Memory B cell (primary cell): ENCODE measurements around the gene CEP164.
"Not testable (repeated sequence)": the region's sequence is repeated elsewhere in the genome, so short reads cannot be mapped to it uniquely, and the experiment has no call there.

ENCODE experiments used
- ATAC-seq: fragments of 150-1000 bp; cut with Tn5 transposase; 2 replicates; pipeline ENCODE4 v1.10.0; 2021; ENCODE audit warnings: low read depth, mild to moderate bottlenecking, moderate library complexity
- DNase-seq, 2 donors: peaks; one replicate each; pipeline ENCODE4 v3.0.0; 2022; ENCODE audit warnings: low spot score in 2 of 2
- H3K27ac Mint-ChIP-seq: one replicate; pipeline ENCODE4 v1.8.0; 2022; ENCODE audit warnings: mild to moderate bottlenecking, moderate library complexity, mixed read lengths
- H3K27me3 Mint-ChIP-seq: one replicate; pipeline ENCODE4 v1.8.0; 2022; ENCODE audit warnings: mixed read lengths
- H3K36me3 Mint-ChIP-seq: one replicate; pipeline ENCODE4 v1.8.0; 2022; ENCODE audit warnings: mild to moderate bottlenecking, mixed read lengths
- H3K4me1 Mint-ChIP-seq: one replicate; pipeline ENCODE4 v1.8.0; 2022; ENCODE audit warnings: mixed read lengths
- H3K4me3 Mint-ChIP-seq: one replicate; pipeline ENCODE4 v1.8.0; 2022; ENCODE audit warnings: mild to moderate bottlenecking, moderate library complexity, mixed read lengths
- H3K9me3 Mint-ChIP-seq: one replicate; pipeline ENCODE4 v1.8.0; 2022; ENCODE audit warnings: mixed read lengths

CEP164 gene

GRCh38 chr11:117387992-117388755, 60.5 kb downstream of the CEP164 start:
- no peak overlapping the region for H3K27ac Mint-ChIP-seq
- H3K4me3 Mint-ChIP-seq = no peak overlapping the region
- ATAC-seq = no peak
- H3K27me3 Mint-ChIP-seq = no peaks in the 10 kb centered on the region
- peaks cover 52% of the 10 kb centered on the region for H3K36me3 Mint-ChIP-seq
- DNase-seq = no peak
- H3K9me3 Mint-ChIP-seq = no peaks in the 10 kb centered on the region
- H3K4me1 Mint-ChIP-seq = no peaks in the 10 kb centered on the region

GRCh38 chr11:117390743-117391142, 63.1 kb downstream of the CEP164 start:
- Mint-ChIP-seq H3K36me3 (peaks cover 51% of the 10 kb centered on the region), H3K27me3 (no peaks in the 10 kb centered on the region), H3K9me3 (no peaks in the 10 kb centered on the region), H3K4me3 (no peak overlapping the region), H3K4me1 (no peaks in the 10 kb centered on the region), H3K27ac (no peak overlapping the region)
- ATAC-seq (no peak), DNase-seq (no peak)

GRCh38 chr11:117391181-117391580, 63.5 kb downstream of the CEP164 start:
- H3K27me3 Mint-ChIP-seq = no peaks in the 10 kb centered on the region
- H3K36me3 Mint-ChIP-seq = peaks cover 56% of the 10 kb centered on the region
- H3K4me1 Mint-ChIP-seq = no peaks in the 10 kb centered on the region
- H3K4me3 Mint-ChIP-seq = no peak overlapping the region
- DNase-seq (no peak), ATAC-seq (no peak)
- no peaks in the 10 kb centered on the region for H3K9me3 Mint-ChIP-seq
- no peak overlapping the region for H3K27ac Mint-ChIP-seq

- H3K27ac Mint-ChIP-seq = no peak overlapping the region
- peaks cover 61% of the 10 kb centered on the region for H3K36me3 Mint-ChIP-seq
- H3K9me3 Mint-ChIP-seq = no peaks in the 10 kb centered on the region
- no peak for ATAC-seq
- H3K4me3 Mint-ChIP-seq = no peak overlapping the region
- DNase-seq = no peak
- H3K27me3 Mint-ChIP-seq = no peaks in the 10 kb centered on the region
- H3K4me1 Mint-ChIP-seq = no peaks in the 10 kb centered on the region
Observed at GRCh38 chr11:117392001-117392690, 64.5 kb downstream of the CEP164 start.

GRCh38 chr11:117392979-117393378, 65.3 kb downstream of the CEP164 start:
- Mint-ChIP-seq H3K36me3 (peaks cover 65% of the 10 kb centered on the region), H3K27ac (no peak overlapping the region), H3K27me3 (no peaks in the 10 kb centered on the region), H3K9me3 (peaks cover 4% of the 10 kb centered on the region), H3K4me1 (no peaks in the 10 kb centered on the region), H3K4me3 (no peak overlapping the region)
- ATAC-seq = no peak
- DNase-seq = no peak

- ATAC-seq = no peak
- DNase-seq = no peak
- no peak overlapping the region for H3K4me3 Mint-ChIP-seq
- no peak overlapping the region for H3K27ac Mint-ChIP-seq
- H3K36me3 Mint-ChIP-seq = peaks cover 70% of the 10 kb centered on the region
- no peaks in the 10 kb centered on the region for H3K4me1 Mint-ChIP-seq
- H3K27me3 Mint-ChIP-seq = no peaks in the 10 kb centered on the region
- H3K9me3 Mint-ChIP-seq = peaks cover 4% of the 10 kb centered on the region
Observed at GRCh38 chr11:117394221-117394925, 66.7 kb downstream of the CEP164 start.

GRCh38 chr11:117395476-117395875, 67.8 kb downstream of the CEP164 start:
- Mint-ChIP-seq H3K4me1 (peaks cover 4% of the 10 kb centered on the region), H3K27ac (no peak overlapping the region), H3K9me3 (peaks cover 5% of the 10 kb centered on the region), H3K4me3 (no peak overlapping the region), H3K27me3 (no peaks in the 10 kb centered on the region), H3K36me3 (peaks cover 68% of the 10 kb centered on the region)
- no peak for ATAC-seq
- DNase-seq = no peak

- H3K4me3 Mint-ChIP-seq = no peak overlapping the region
- peaks cover 63% of the 10 kb centered on the region for H3K36me3 Mint-ChIP-seq
- H3K9me3 Mint-ChIP-seq = peaks cover 5% of the 10 kb centered on the region
- no peaks in the 10 kb centered on the region for H3K27me3 Mint-ChIP-seq
- ATAC-seq (no peak), DNase-seq (no peak)
- peaks cover 13% of the 10 kb centered on the region for H3K4me1 Mint-ChIP-seq
- H3K27ac Mint-ChIP-seq = no peak overlapping the region
Observed at GRCh38 chr11:117396970-117397369, 69.3 kb downstream of the CEP164 start.

GRCh38 chr11:117398618-117399017, 71.0 kb downstream of the CEP164 start:
- H3K27ac Mint-ChIP-seq, DNase-seq, H3K9me3 Mint-ChIP-seq, ATAC-seq, H3K27me3 Mint-ChIP-seq, H3K4me3 Mint-ChIP-seq: not testable (repeated sequence)
- Mint-ChIP-seq H3K36me3 (peaks cover 64% of the 10 kb centered on the region), H3K4me1 (peaks cover 13% of the 10 kb centered on the region)

- not testable (repeated sequence) for H3K9me3 Mint-ChIP-seq, DNase-seq, H3K4me3 Mint-ChIP-seq, H3K27ac Mint-ChIP-seq, ATAC-seq, H3K27me3 Mint-ChIP-seq
- H3K36me3 Mint-ChIP-seq = peaks cover 66% of the 10 kb centered on the region
- peaks cover 13% of the 10 kb centered on the region for H3K4me1 Mint-ChIP-seq
Observed at GRCh38 chr11:117399100-117399840, 71.6 kb downstream of the CEP164 start.

- H3K36me3 Mint-ChIP-seq = peaks cover 58% of the 10 kb centered on the region
- not testable (repeated sequence) for ATAC-seq, H3K4me3 Mint-ChIP-seq, H3K27ac Mint-ChIP-seq, H3K4me1 Mint-ChIP-seq, DNase-seq, H3K27me3 Mint-ChIP-seq, H3K9me3 Mint-ChIP-seq
Observed at GRCh38 chr11:117405898-117406297, 78.2 kb downstream of the CEP164 start.

- ATAC-seq (no peak), DNase-seq (no peak)
- Mint-ChIP-seq H3K27ac (no peak overlapping the region), H3K36me3 (peaks cover 59% of the 10 kb centered on the region), H3K9me3 (peaks cover 3% of the 10 kb centered on the region), H3K4me3 (no peak overlapping the region), H3K27me3 (no peaks in the 10 kb centered on the region), H3K4me1 (no peaks in the 10 kb centered on the region)
Observed at GRCh38 chr11:117407016-117407415, 79.4 kb downstream of the CEP164 start.

- peaks cover 3% of the 10 kb centered on the region for H3K9me3 Mint-ChIP-seq
- DNase-seq (no peak), ATAC-seq (no peak)
- no peaks in the 10 kb centered on the region for H3K4me1 Mint-ChIP-seq
- H3K36me3 Mint-ChIP-seq = peaks cover 56% of the 10 kb centered on the region
- H3K27me3 Mint-ChIP-seq = no peaks in the 10 kb centered on the region
- no peak overlapping the region for H3K27ac Mint-ChIP-seq
- H3K4me3 Mint-ChIP-seq = no peak overlapping the region
Observed at GRCh38 chr11:117408356-117408755, 80.7 kb downstream of the CEP164 start.

GRCh38 chr11:117409511-117409910, 81.9 kb downstream of the CEP164 start:
- Mint-ChIP-seq H3K4me1 (no peaks in the 10 kb centered on the region), H3K36me3 (peaks cover 50% of the 10 kb centered on the region), H3K4me3 (no peak overlapping the region), H3K27ac (no peak overlapping the region), H3K27me3 (no peaks in the 10 kb centered on the region), H3K9me3 (peaks cover 3% of the 10 kb centered on the region)
- ATAC-seq (no peak), DNase-seq (no peak)
